HEK293 (cell line): ENCODE data around the gene BCAS3.

ENCODE experiments used
- CTCF ChIA-PET: fragments of 350-600 bp; formaldehyde crosslinking; extraction: SDS; loops from one replicate; lab custom pipeline; 2021; ENCODE audit warnings: antibody characterized with exemption; lab: Yijun Ruan, JAX
- POLR2A ChIA-PET: fragments of 300-600 bp; formaldehyde crosslinking; extraction: SDS; loops from one replicate; lab custom pipeline; 2020; ENCODE audit warnings: antibody characterized with exemption, inconsistent platforms; lab: Yijun Ruan, JAX
- H3K27ac ChIP-seq: fragments of 200-500 bp; sonication (Bioruptor generic); 2 replicates; pipeline ENCODE4 v1.5.1; 2014; ENCODE audit warnings: low read depth, low read length, control low read depth, inconsistent platforms; ENCODE audit errors: extremely low read depth
- H3K36me3 ChIP-seq, 2 experiments: fragments of 200-500 bp in 1 of 2; sonication (Bioruptor generic) in 1 of 2; 1 replicate in 1 of 2; 2 replicates in 1 of 2; pipeline ENCODE4 v1.5.1; 2014 to 2017; ENCODE audit warnings: inconsistent platforms in 2 of 2, low read length in 2 of 2; ENCODE audit not compliant: control insufficient read depth in 2 of 2, insufficient read depth in 1 of 2
- H3K4me1 ChIP-seq: fragments of 200-500 bp; sonication (Bioruptor generic); 2 replicates; pipeline ENCODE4 v1.5.1; 2014; ENCODE audit warnings: mild to moderate bottlenecking, low read length, inconsistent platforms; ENCODE audit not compliant: control insufficient read depth, insufficient read depth
- H3K4me3 ChIP-seq: 2 replicates; pipeline ENCODE4 v1.5.1; 2011; ENCODE audit warnings: low read depth, mild to moderate bottlenecking, control low read depth, low read length, moderate library complexity
- H3K9me3 ChIP-seq: fragments of 200-500 bp; sonication (Bioruptor generic); 2 replicates; pipeline ENCODE4 v1.5.1; 2014; ENCODE audit warnings: low read depth, low read length, inconsistent platforms; ENCODE audit not compliant: control insufficient read depth, insufficient read depth
- GLI4 ChIP-seq: fragments of 450-650 bp; formaldehyde crosslinking; IDR thresholded peaks from 2 replicates; pipeline ENCODE4 v1.5.1; 2016; ENCODE audit warnings: missing biosample characterization, missing genetic modification characterization
- GLIS1 ChIP-seq: fragments of 450-650 bp; formaldehyde crosslinking; IDR thresholded peaks from 2 replicates; pipeline ENCODE4 v1.5.1; 2016; ENCODE audit warnings: missing biosample characterization, missing genetic modification characterization
- HOXC10 ChIP-seq: sonication (generic); formaldehyde crosslinking; IDR thresholded peaks from 2 replicates; pipeline ENCODE4 v1.8.1; 2023; ENCODE audit warnings: mild to moderate bottlenecking, missing genetic modification reagents
- KLF9 ChIP-seq: fragments of 450-650 bp; formaldehyde crosslinking; IDR thresholded peaks from 2 replicates; pipeline ENCODE4 v1.5.1; 2016; ENCODE audit warnings: missing biosample characterization, missing genetic modification characterization, low read depth
- ZBTB48 ChIP-seq: fragments of 450-650 bp; formaldehyde crosslinking; IDR thresholded peaks from 2 replicates; pipeline ENCODE4 v1.5.1; 2016; ENCODE audit warnings: missing biosample characterization, missing genetic modification characterization
- ZBTB8A ChIP-seq: fragments of 450-650 bp; formaldehyde crosslinking; IDR thresholded peaks from 2 replicates; pipeline ENCODE4 v1.5.1; 2016; ENCODE audit warnings: missing biosample characterization, missing genetic modification characterization
- ZNF133 ChIP-seq: fragments of 450-650 bp; formaldehyde crosslinking; IDR thresholded peaks from 2 replicates; pipeline ENCODE4 v1.5.1; 2016; ENCODE audit warnings: missing biosample characterization, missing genetic modification characterization
- ZNF16 ChIP-seq: fragments of 450-650 bp; formaldehyde crosslinking; IDR thresholded peaks from 2 replicates; pipeline ENCODE4 v1.5.1; 2016; ENCODE audit warnings: low read depth, missing biosample characterization, missing genetic modification characterization
- ZNF202 ChIP-seq: fragments of 450-650 bp; formaldehyde crosslinking; IDR thresholded peaks from 2 replicates; pipeline ENCODE4 v1.5.1; 2016; ENCODE audit warnings: missing biosample characterization, missing genetic modification characterization, borderline replicate concordance
- ZNF747 ChIP-seq: fragments of 450-650 bp; formaldehyde crosslinking; IDR thresholded peaks from 2 replicates; pipeline ENCODE4 v1.5.1; 2016; ENCODE audit warnings: missing biosample characterization, missing genetic modification characterization
- TF ChIP-seq, protein P1 (sequence below): fragments of 450-650 bp; formaldehyde crosslinking; IDR thresholded peaks from 2 replicates; pipeline ENCODE4 v1.5.1; 2016; ENCODE audit warnings: missing biosample characterization, missing genetic modification characterization
- TF ChIP-seq, protein P2 (sequence below): fragments of 450-650 bp; formaldehyde crosslinking; IDR thresholded peaks from 2 replicates; pipeline ENCODE4 v1.5.1; 2016; ENCODE audit warnings: missing biosample characterization, missing genetic modification characterization
- TF ChIP-seq, protein P3 (sequence below): fragments of 450-650 bp; formaldehyde crosslinking; IDR thresholded peaks from 2 replicates; pipeline ENCODE4 v1.5.1; 2016; ENCODE audit warnings: missing biosample characterization, missing genetic modification characterization
- TF ChIP-seq, protein P4 (sequence below): fragments of 450-650 bp; formaldehyde crosslinking; IDR thresholded peaks from 2 replicates; pipeline ENCODE4 v1.5.1; 2016; ENCODE audit warnings: missing biosample characterization, missing genetic modification characterization
- TF ChIP-seq, protein P5 (sequence below): fragments of 450-650 bp; formaldehyde crosslinking; IDR thresholded peaks from 2 replicates; pipeline ENCODE4 v1.5.1; 2016; ENCODE audit warnings: missing biosample characterization, missing genetic modification characterization
- TF ChIP-seq, protein P6 (sequence below): fragments of 450-650 bp; formaldehyde crosslinking; IDR thresholded peaks from 2 replicates; pipeline ENCODE4 v1.5.1; 2017; ENCODE audit warnings: missing biosample characterization, missing genetic modification characterization

Gene BCAS3

DNA sequence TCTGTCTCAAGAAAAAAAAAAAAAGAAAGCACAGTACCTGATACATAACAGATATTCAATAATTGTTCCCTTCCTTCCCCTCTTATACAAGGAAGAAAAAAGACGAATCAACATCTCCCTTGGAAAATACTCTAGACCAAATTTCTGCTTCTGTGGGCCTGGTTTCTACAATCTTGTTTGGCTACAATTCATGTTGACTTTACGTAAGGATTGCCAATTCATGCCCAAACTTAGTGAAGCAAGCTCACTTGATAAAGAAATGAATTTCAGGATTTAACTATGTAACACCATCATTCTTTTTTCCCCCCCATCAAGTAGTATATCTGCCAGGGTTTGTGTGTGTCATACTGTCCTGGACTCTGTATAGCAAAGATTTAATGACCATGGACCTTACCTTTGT is 587.7 kb downstream of the BCAS3 start:
- ChIA-PET CTCF (interaction anchor here (0.6 kb wide), 1 partner anchor 82 kb away, joined by 3 read pairs; no protein-coding TSS in a partner anchor), POLR2A (no interaction called here)
- no peaks in the 10 kb centered on the region for H3K9me3 ChIP-seq
- TF ChIP-seq ZBTB8A (tag by site-specific recombination): no peak
- TF ChIP-seq, protein P1, sequence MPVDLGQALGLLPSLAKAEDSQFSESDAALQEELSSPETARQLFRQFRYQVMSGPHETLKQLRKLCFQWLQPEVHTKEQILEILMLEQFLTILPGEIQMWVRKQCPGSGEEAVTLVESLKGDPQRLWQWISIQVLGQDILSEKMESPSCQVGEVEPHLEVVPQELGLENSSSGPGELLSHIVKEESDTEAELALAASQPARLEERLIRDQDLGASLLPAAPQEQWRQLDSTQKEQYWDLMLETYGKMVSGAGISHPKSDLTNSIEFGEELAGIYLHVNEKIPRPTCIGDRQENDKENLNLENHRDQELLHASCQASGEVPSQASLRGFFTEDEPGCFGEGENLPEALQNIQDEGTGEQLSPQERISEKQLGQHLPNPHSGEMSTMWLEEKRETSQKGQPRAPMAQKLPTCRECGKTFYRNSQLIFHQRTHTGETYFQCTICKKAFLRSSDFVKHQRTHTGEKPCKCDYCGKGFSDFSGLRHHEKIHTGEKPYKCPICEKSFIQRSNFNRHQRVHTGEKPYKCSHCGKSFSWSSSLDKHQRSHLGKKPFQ (tag by site-specific recombination): no peak
- TF ChIP-seq HOXC10: no peak
- no peak for TF ChIP-seq ZNF202 (tag by site-specific recombination)
- TF ChIP-seq, protein P2, sequence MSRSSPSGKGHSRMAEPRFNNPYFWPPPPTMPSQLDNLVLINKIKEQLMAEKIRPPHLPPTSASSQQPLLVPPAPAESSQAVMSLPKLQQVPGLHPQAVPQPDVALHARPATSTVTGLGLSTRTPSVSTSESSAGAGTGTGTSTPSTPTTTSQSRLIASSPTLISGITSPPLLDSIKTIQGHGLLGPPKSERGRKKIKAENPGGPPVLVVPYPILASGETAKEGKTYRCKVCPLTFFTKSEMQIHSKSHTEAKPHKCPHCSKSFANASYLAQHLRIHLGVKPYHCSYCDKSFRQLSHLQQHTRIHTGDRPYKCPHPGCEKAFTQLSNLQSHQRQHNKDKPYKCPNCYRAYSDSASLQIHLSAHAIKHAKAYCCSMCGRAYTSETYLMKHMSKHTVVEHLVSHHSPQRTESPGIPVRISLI (tag by site-specific recombination): no peak
- TF ChIP-seq, protein P3, sequence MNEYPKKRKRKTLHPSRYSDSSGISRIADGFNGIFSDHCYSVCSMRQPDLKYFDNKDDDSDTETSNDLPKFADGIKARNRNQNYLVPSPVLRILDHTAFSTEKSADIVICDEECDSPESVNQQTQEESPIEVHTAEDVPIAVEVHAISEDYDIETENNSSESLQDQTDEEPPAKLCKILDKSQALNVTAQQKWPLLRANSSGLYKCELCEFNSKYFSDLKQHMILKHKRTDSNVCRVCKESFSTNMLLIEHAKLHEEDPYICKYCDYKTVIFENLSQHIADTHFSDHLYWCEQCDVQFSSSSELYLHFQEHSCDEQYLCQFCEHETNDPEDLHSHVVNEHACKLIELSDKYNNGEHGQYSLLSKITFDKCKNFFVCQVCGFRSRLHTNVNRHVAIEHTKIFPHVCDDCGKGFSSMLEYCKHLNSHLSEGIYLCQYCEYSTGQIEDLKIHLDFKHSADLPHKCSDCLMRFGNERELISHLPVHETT (tag by site-specific recombination): no peak
- TF ChIP-seq, protein P4, sequence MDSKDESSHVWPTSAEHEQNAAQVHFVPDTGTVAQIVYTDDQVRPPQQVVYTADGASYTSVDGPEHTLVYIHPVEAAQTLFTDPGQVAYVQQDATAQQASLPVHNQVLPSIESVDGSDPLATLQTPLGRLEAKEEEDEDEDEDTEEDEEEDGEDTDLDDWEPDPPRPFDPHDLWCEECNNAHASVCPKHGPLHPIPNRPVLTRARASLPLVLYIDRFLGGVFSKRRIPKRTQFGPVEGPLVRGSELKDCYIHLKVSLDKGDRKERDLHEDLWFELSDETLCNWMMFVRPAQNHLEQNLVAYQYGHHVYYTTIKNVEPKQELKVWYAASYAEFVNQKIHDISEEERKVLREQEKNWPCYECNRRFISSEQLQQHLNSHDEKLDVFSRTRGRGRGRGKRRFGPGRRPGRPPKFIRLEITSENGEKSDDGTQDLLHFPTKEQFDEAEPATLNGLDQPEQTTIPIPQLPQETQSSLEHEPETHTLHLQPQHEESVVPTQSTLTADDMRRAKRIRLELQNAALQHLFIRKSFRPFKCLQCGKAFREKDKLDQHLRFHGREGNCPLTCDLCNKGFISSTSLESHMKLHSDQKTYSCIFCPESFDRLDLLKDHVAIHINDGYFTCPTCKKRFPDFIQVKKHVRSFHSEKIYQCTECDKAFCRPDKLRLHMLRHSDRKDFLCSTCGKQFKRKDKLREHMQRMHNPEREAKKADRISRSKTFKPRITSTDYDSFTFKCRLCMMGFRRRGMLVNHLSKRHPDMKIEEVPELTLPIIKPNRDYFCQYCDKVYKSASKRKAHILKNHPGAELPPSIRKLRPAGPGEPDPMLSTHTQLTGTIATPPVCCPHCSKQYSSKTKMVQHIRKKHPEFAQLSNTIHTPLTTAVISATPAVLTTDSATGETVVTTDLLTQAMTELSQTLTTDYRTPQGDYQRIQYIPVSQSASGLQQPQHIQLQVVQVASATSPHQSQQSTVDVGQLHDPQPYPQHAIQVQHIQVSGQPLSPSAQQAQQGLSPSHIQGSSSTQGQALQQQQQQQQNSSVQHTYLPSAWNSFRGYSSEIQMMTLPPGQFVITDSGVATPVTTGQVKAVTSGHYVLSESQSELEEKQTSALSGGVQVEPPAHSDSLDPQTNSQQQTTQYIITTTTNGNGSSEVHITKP (tag by site-specific recombination): no peak
- TF ChIP-seq, protein P5, sequence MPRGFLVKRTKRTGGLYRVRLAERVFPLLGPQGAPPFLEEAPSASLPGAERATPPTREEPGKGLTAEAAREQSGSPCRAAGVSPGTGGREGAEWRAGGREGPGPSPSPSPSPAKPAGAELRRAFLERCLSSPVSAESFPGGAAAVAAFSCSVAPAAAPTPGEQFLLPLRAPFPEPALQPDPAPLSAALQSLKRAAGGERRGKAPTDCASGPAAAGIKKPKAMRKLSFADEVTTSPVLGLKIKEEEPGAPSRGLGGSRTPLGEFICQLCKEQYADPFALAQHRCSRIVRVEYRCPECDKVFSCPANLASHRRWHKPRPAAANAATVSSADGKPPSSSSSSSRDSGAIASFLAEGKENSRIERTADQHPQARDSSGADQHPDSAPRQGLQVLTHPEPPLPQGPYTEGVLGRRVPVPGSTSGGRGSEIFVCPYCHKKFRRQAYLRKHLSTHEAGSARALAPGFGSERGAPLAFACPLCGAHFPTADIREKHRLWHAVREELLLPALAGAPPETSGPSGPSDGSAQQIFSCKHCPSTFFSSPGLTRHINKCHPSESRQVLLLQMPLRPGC (tag by site-specific recombination): no peak
- no peak for TF ChIP-seq ZBTB48 (tag by site-specific recombination)
- no peak for TF ChIP-seq GLI4
- no peak for TF ChIP-seq KLF9 (tag by site-specific recombination)
- H3K4me3 ChIP-seq: no peak overlapping the region
- peaks cover 15% of the 10 kb centered on the region for H3K4me1 ChIP-seq
- no peak overlapping the region for H3K27ac ChIP-seq
- H3K36me3 ChIP-seq: no peaks in the 10 kb centered on the region

DNA sequence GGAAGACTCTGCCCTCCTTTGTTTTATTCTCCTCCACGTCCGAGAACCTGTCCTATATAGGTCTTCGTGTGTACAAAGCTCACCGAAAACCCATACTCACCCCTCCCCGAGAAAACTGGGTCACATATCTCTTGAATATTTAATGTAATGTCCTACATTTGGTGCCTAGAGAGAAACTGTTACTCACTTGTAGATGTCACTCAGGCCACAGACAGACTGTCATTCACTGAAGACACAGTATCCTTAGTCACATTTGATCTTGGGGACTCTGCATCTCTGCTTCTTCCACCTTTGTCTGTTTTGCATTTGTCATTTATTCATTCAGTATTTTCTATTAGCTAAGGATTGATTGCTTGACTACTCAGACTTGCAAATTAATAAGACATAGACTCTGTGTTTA is 590.2 kb downstream of the BCAS3 start:
- no peak overlapping the region for H3K27ac ChIP-seq
- no peak overlapping the region for H3K4me3 ChIP-seq
- no peaks in the 10 kb centered on the region for H3K36me3 ChIP-seq
- H3K4me1 ChIP-seq: peaks cover 2% of the 10 kb centered on the region; the same call in 1 of the 2 replicates
- TF ChIP-seq ZNF747 (tag by site-specific recombination) (no peak), ZNF16 (tag by site-specific recombination) (no peak), GLIS1 (tag by site-specific recombination) (no peak), ZNF133 (tag by site-specific recombination) (no peak)
- TF ChIP-seq, protein P6, sequence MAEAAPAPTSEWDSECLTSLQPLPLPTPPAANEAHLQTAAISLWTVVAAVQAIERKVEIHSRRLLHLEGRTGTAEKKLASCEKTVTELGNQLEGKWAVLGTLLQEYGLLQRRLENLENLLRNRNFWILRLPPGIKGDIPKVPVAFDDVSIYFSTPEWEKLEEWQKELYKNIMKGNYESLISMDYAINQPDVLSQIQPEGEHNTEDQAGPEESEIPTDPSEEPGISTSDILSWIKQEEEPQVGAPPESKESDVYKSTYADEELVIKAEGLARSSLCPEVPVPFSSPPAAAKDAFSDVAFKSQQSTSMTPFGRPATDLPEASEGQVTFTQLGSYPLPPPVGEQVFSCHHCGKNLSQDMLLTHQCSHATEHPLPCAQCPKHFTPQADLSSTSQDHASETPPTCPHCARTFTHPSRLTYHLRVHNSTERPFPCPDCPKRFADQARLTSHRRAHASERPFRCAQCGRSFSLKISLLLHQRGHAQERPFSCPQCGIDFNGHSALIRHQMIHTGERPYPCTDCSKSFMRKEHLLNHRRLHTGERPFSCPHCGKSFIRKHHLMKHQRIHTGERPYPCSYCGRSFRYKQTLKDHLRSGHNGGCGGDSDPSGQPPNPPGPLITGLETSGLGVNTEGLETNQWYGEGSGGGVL: no peak
- CTCF ChIA-PET: no interaction called here
- no peaks in the 10 kb centered on the region for H3K9me3 ChIP-seq
- POLR2A ChIA-PET: no interaction called here
